Hepatocyte (in vitro differentiated cells): Measurements from ENCODE around the gene KCNJ12. TPM values are rescaled to one million over a fixed set of nuclear protein-coding genes. Genes with fewer than 3 reads are reported as not detected.
"Not testable (repeated sequence)": the region's sequence is repeated elsewhere in the genome, so short reads cannot be mapped to it uniquely, and the experiment has no call there.

Experiments
- DNase-seq: peaks from one replicate; pipeline ENCODE4 v3.0.0-alpha.2; 2016; ENCODE audit warnings: low spot score
- H2AFZ ChIP-seq: fragments of 200-600 bp; sonication (generic); 2 replicates; pipeline ENCODE4 v1.6.0; 2016; ENCODE audit warnings: antibody characterized with exemption, mild to moderate bottlenecking
- H3K27ac ChIP-seq: fragments of 200-600 bp; sonication (generic); 2 replicates; pipeline ENCODE4 v1.5.1; 2016; ENCODE audit warnings: mild to moderate bottlenecking
- H3K27me3 ChIP-seq: fragments of 200-600 bp; sonication (generic); 2 replicates; pipeline ENCODE4 v1.6.1; 2016
- H3K36me3 ChIP-seq: fragments of 200-600 bp; sonication (generic); replicated peaks from 2 replicates; pipeline ENCODE4 v1.5.1; 2016; ENCODE audit warnings: low read depth; ENCODE audit not compliant: insufficient read depth
- H3K4me1 ChIP-seq: fragments of 200-600 bp; sonication (generic); 2 replicates; pipeline ENCODE4 v1.5.1; 2016; ENCODE audit warnings: mild to moderate bottlenecking, moderate library complexity; ENCODE audit not compliant: insufficient read depth
- H3K4me2 ChIP-seq: fragments of 200-600 bp; sonication (generic); 2 replicates; pipeline ENCODE4 v1.6.0; 2016
- H3K4me3 ChIP-seq: fragments of 200-600 bp; sonication (generic); 2 replicates; pipeline ENCODE4 v1.5.1; 2016; ENCODE audit warnings: mild to moderate bottlenecking
- H3K79me2 ChIP-seq: fragments of 200-600 bp; sonication (generic); 2 replicates; pipeline ENCODE4 v1.6.0; 2017; ENCODE audit warnings: mild to moderate bottlenecking
- H3K9me2 ChIP-seq: fragments of 200-600 bp; sonication (generic); replicated peaks from 2 replicates; pipeline ENCODE4 v1.6.0; 2017; ENCODE audit warnings: mild to moderate bottlenecking; ENCODE audit not compliant: insufficient read depth
- H3K9me3 ChIP-seq: fragments of 200-600 bp; sonication (generic); 2 replicates; pipeline ENCODE4 v1.5.1; 2016; ENCODE audit warnings: low read depth, mild to moderate bottlenecking
- H4K20me1 ChIP-seq: fragments of 200-600 bp; sonication (generic); 2 replicates; pipeline ENCODE4 v1.6.0; 2016; ENCODE audit warnings: mild to moderate bottlenecking; ENCODE audit not compliant: insufficient read depth, poor library complexity, severe bottlenecking
- CTCF ChIP-seq: fragments of 200-600 bp; sonication (generic); IDR thresholded peaks from 2 replicates; pipeline ENCODE4 v1.5.1; 2016; ENCODE audit warnings: antibody characterized with exemption, mild to moderate bottlenecking; ENCODE audit not compliant: poor library complexity
- EZH2 ChIP-seq: fragments of 200-600 bp; sonication (generic); IDR thresholded peaks from 2 replicates; pipeline ENCODE4 v1.6.1; 2016; ENCODE audit warnings: antibody characterized with exemption, mild to moderate bottlenecking, borderline replicate concordance
- EZH2phosphoT487 ChIP-seq: fragments of 200-600 bp; sonication (generic); IDR thresholded peaks from one replicate; pipeline ENCODE4 v1.6.1; 2018; ENCODE audit warnings: antibody characterized with exemption, mild to moderate bottlenecking, low read depth, moderate library complexity; ENCODE audit not compliant: unreplicated experiment, severe bottlenecking
- WGBS: methylation state at CpG from one replicate; pipeline ENCODE4 v1.1.6; 2016; ENCODE audit warnings: low lambda C conversion rate; ENCODE audit errors: missing lambda C conversion rate; 5-methylcytosine and 5-hydroxymethylcytosine counted together
- polyA plus RNA-seq: library from polyadenylated mRNA; unstranded; fragments of >200 nt; fragmentation: Nextera tagmentation; extraction: Ambion mirVana; gene quantifications from 2 replicates; pipeline ENCODE4 v1.2.1, GENCODE V29; 2016
- total RNA-seq: library from RNA; depleted of rRNA; stranded (reverse); fragments of >200 nt; gene quantifications from 2 replicates; pipeline ENCODE4 v1.2.3, GENCODE V29; 2014

The KCNJ12 gene
- total and polyA plus RNA-seq, 2 experiments from 2014 or later: 0.15 to 0.73 TPM

- not testable (repeated sequence) for H3K4me2 ChIP-seq, H2AFZ ChIP-seq, H3K4me3 ChIP-seq, H3K79me2 ChIP-seq, H3K27me3 ChIP-seq, H3K9me2 ChIP-seq, H3K27ac ChIP-seq, H3K36me3 ChIP-seq, H3K4me1 ChIP-seq, DNase-seq, H3K9me3 ChIP-seq, H4K20me1 ChIP-seq
- 82% methylated on average over 12 of the region's 14 CpGs for WGBS
These were observed 46.4 kb downstream of the KCNJ12 start for GRCh38 chr17:21422311-21423189.

- H3K4me3 ChIP-seq, H3K4me1 ChIP-seq, H3K27me3 ChIP-seq, H3K9me2 ChIP-seq, H3K36me3 ChIP-seq, H3K4me2 ChIP-seq, H3K27ac ChIP-seq, DNase-seq, H4K20me1 ChIP-seq, H3K9me3 ChIP-seq, H3K79me2 ChIP-seq, H2AFZ ChIP-seq: not testable (repeated sequence)
- 84% methylated on average over 9 of the region's 9 CpGs for WGBS
These were observed 47.0 kb downstream of the KCNJ12 start for GRCh38 chr17:21423190-21423493.

- not testable (repeated sequence) for H3K4me3 ChIP-seq, H3K9me2 ChIP-seq, H3K4me1 ChIP-seq, H3K4me2 ChIP-seq, H3K27me3 ChIP-seq, H2AFZ ChIP-seq, H3K27ac ChIP-seq, H3K36me3 ChIP-seq, H4K20me1 ChIP-seq, DNase-seq, H3K9me3 ChIP-seq, H3K79me2 ChIP-seq
- WGBS: 89% methylated on average over 7 of the region's 7 CpGs
These were observed 48.5 kb downstream of the KCNJ12 start for GRCh38 chr17:21424697-21425096.

GRCh38 chr17:21425321-21425720 lies 49.2 kb downstream of the KCNJ12 start:
- Histone ChIP-seq H2AFZ (no peak overlapping the region), H3K9me3 (no peaks in the 10 kb centered on the region), H3K4me1 (no peaks in the 10 kb centered on the region), H3K4me2 (no peak overlapping the region), H3K27ac (no peak overlapping the region), H3K27me3 (no peaks in the 10 kb centered on the region), H3K9me2 (no peaks in the 10 kb centered on the region), H3K36me3 (no peaks in the 10 kb centered on the region), H3K79me2 (no peaks in the 10 kb centered on the region), H4K20me1 (no peaks in the 10 kb centered on the region), H3K4me3 (no peak overlapping the region)
- TF ChIP-seq CTCF (no peak), EZH2phosphoT487 (no peak), EZH2 (no peak)
- no peak for DNase-seq
- WGBS: 84% methylated on average over 10 of the region's 10 CpGs

GRCh38 chr17:21425736-21426135 lies 49.6 kb downstream of the KCNJ12 start:
- Histone ChIP-seq H3K27ac (no peak overlapping the region), H3K4me1 (no peaks in the 10 kb centered on the region), H4K20me1 (no peaks in the 10 kb centered on the region), H2AFZ (no peak overlapping the region), H3K9me3 (no peaks in the 10 kb centered on the region), H3K4me3 (no peak overlapping the region), H3K27me3 (no peaks in the 10 kb centered on the region), H3K9me2 (no peaks in the 10 kb centered on the region), H3K4me2 (no peak overlapping the region), H3K36me3 (no peaks in the 10 kb centered on the region), H3K79me2 (no peaks in the 10 kb centered on the region)
- TF ChIP-seq EZH2phosphoT487 (no peak), EZH2 (no peak)
- WGBS: 63% methylated on average over 4 of the region's 4 CpGs
- DNase-seq: no peak

- WGBS: 68% methylated on average over 8 of the region's 8 CpGs
These were observed 50.1 kb downstream of the KCNJ12 start for GRCh38 chr17:21426246-21426645.

GRCh38 chr17:21426876-21427275 lies 50.7 kb downstream of the KCNJ12 start:
- not testable (repeated sequence) for H3K36me3 ChIP-seq, H3K79me2 ChIP-seq, DNase-seq, H3K4me3 ChIP-seq, H2AFZ ChIP-seq, H3K9me2 ChIP-seq, H3K4me2 ChIP-seq, H3K9me3 ChIP-seq, H4K20me1 ChIP-seq, H3K27ac ChIP-seq, H3K4me1 ChIP-seq, H3K27me3 ChIP-seq
- 70% methylated on average over 8 of the region's 8 CpGs for WGBS

More at GRCh38 chr17:21426246-21426645, 50.1 kb downstream of the KCNJ12 start:
- H2AFZ ChIP-seq, H3K4me2 ChIP-seq, H3K27ac ChIP-seq, H3K9me3 ChIP-seq, H3K79me2 ChIP-seq, H3K9me2 ChIP-seq, DNase-seq, H3K36me3 ChIP-seq, H4K20me1 ChIP-seq, H3K27me3 ChIP-seq, H3K4me3 ChIP-seq, H3K4me1 ChIP-seq: not testable (repeated sequence)

GRCh38 chr17:21427727-21428126 lies 51.6 kb downstream of the KCNJ12 start:
- not testable (repeated sequence) for H2AFZ ChIP-seq, H4K20me1 ChIP-seq, DNase-seq, H3K4me1 ChIP-seq, H3K79me2 ChIP-seq, H3K27me3 ChIP-seq, H3K9me3 ChIP-seq, H3K4me3 ChIP-seq, H3K27ac ChIP-seq, H3K36me3 ChIP-seq, H3K4me2 ChIP-seq, H3K9me2 ChIP-seq
- WGBS: 11% methylated on average over 1 of the region's 3 CpGs
